ENCODE measurements around the gene PLEK. TPM values are rescaled to one million over a fixed set of nuclear protein-coding genes. Genes with fewer than 3 reads are reported as not detected.
A peak's percentile ranks its signal among the peaks of the same experiment; 100 is the strongest.
"Not testable (repeated sequence)": the region's sequence is repeated elsewhere in the genome, so short reads cannot be mapped to it uniquely, and the experiment has no call there.

Gene PLEK
- total RNA-seq, 2 donors from 2014 or later = 2.4 to 5.6 TPM

DNA sequence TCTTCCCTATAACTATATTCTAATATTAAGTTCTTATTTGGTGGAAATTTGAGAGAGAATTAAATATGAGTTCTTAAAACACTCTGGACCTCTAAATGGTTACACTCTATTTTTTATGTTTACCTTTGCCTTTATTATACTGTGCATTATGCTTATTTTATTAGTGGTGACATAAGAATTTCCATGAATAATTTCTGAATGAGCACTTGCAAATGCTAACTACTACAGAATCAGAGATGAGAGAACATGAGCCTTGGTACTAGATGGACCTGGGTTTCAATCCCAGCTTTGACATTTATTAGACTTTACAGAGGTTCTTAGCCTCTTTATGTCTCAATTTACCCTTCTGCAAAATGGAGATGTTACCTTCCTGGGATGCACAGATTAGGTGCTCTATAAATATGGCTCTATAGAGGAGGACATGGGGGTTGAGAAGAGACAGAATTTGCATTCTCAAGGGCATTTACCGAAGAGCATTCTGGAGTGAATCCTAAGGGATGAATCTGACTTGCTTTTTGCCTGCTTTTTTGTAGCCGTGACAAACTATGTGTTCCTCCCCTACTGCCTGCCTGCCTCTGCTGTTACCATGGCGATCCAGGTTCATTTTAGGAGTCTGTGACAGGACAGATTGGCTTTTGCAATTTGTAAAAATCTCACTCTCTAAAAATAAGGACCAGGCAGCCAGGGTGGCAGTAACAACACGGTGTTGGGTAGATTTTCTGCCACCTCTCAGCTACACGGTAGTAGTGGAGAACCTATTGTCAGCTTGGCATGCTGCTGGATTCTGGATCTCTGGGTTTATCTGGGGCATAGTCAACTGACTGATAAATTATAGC lies 24.6 kb upstream of the PLEK start:
- ATAC-seq (replicated peaks in 1 of 2) = no peak
- Mint-ChIP-seq H3K36me3 (ENCODE audit: insufficient read depth in 2 of 2) (no peaks in the 10 kb centered on the region), H3K9me3 (no peaks in the 10 kb centered on the region), H3K4me1 (ENCODE audit: low read depth) (no peaks in the 10 kb centered on the region), H3K4me3 (no peak overlapping the region), H3K27me3 (ENCODE audit: low read depth) (no peaks in the 10 kb centered on the region), H3K27ac (no peak overlapping the region)
- no peak for DNase-seq

DNA sequence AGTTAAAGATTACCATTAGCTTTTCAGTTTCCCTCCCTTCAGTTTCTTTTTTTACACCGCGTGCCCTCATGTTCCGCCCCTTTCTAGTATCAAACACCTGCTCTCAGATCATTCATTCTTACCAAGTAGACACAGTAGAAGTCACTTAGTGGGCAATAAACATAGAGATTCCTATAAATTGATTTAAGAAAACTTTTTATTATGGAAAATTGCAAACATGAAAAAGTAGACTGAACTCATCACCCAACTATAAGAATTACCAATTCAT lies 24.1 kb upstream of the PLEK start:
- no peaks in the 10 kb centered on the region for H3K9me3 Mint-ChIP-seq
- no peaks in the 10 kb centered on the region for H3K4me1 Mint-ChIP-seq (ENCODE audit: low read depth)
- H3K36me3 Mint-ChIP-seq (ENCODE audit: insufficient read depth in 2 of 2) = no peaks in the 10 kb centered on the region

DNA sequence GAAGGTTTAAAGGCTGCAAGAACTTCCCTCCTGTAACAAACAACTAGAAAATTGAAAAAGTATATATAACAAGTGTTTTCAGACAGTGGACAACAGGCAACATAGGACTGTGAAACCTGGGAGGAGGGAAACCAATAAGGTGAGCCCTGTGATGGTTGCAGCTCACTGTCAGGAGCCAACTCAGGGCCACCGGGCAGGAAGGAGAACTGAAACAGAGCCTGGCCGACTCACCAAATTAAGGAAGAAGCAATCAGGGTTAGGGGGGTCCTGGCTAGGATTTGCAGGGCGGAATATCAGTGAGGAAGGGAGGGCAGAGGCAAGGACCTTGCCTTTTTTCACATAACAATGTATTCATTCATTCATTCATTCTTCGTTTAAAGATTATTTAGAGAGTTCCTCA lies 23.5 kb upstream of the PLEK start:
- H3K4me1 Mint-ChIP-seq (ENCODE audit: low read depth) = no peaks in the 10 kb centered on the region
- H3K36me3 Mint-ChIP-seq (ENCODE audit: insufficient read depth in 2 of 2) = no peaks in the 10 kb centered on the region
- H3K27ac Mint-ChIP-seq = no peak overlapping the region
- no peak for ATAC-seq (replicated peaks in 1 of 2)
- no peaks in the 10 kb centered on the region for H3K9me3 Mint-ChIP-seq
- H3K4me3 Mint-ChIP-seq = no peak overlapping the region
- H3K27me3 Mint-ChIP-seq (ENCODE audit: low read depth) = no peaks in the 10 kb centered on the region
- DNase-seq = no peak

More for the DNA sequence above, 24.1 kb upstream of the PLEK start:
- no peaks in the 10 kb centered on the region for H3K27me3 Mint-ChIP-seq (ENCODE audit: low read depth)
- DNase-seq (no peak), ATAC-seq (replicated peaks in 1 of 2) (no peak)
- no peak overlapping the region for H3K27ac Mint-ChIP-seq
- H3K4me3 Mint-ChIP-seq = no peak overlapping the region

DNA sequence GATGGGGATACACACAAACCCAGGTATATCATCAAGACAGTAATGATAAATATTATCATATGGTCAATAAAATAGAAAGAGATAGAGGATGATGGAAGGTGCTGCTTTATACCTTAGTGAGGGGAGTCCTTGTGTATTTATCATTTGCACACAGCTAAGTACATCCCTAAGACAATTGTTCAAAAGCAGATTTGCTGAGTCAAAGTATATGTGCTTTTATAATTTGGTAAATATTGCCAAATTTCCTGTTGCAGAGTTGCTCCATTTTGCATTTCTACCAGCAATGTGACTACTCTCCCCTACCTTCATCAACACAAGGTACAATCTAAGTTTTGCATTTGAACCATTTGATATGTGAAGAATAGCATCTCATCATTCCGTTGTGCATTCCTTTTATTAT lies 22.6 kb upstream of the PLEK start:
- no peaks in the 10 kb centered on the region for H3K4me1 Mint-ChIP-seq (ENCODE audit: low read depth)
- DNase-seq (no peak), ATAC-seq (replicated peaks in 1 of 2) (no peak)
- H3K4me3 Mint-ChIP-seq = no peak overlapping the region
- H3K27me3 Mint-ChIP-seq (ENCODE audit: low read depth) = peaks cover 4% of the 10 kb centered on the region
- H3K36me3 Mint-ChIP-seq (ENCODE audit: insufficient read depth in 2 of 2) = no peaks in the 10 kb centered on the region
- no peaks in the 10 kb centered on the region for H3K9me3 Mint-ChIP-seq
- H3K27ac Mint-ChIP-seq = no peak overlapping the region

DNA sequence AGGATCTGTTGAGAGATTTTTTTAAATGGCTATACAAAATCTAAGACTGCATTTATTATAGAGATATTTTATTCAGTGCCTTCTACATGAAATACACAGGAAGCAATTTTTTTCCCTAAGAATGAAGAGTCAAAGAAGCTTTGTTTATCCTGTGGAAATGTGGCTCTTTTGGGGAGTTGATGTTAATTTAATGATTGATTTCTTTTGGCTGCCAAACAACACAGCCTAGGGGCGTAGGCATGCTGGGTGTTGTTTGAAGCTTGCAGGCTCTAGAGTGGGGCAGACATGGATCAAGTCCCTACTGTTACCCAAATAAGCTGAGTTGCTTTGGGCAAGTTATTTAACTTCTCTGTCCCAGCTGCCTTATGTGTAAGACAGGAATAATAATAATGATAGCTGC lies 21.1 kb upstream of the PLEK start:
- H3K27me3 Mint-ChIP-seq (ENCODE audit: low read depth) = peaks cover 17% of the 10 kb centered on the region
- no peak for ATAC-seq (replicated peaks in 1 of 2)
- peaks cover 0 to 1% of the 10 kb centered on the region in 2 donors for H3K9me3 Mint-ChIP-seq
- H3K4me3 Mint-ChIP-seq = no peak overlapping the region
- H3K36me3 Mint-ChIP-seq (ENCODE audit: insufficient read depth in 2 of 2) = no peaks in the 10 kb centered on the region
- H3K27ac Mint-ChIP-seq = no peak overlapping the region
- no peak for DNase-seq
- no peaks in the 10 kb centered on the region for H3K4me1 Mint-ChIP-seq (ENCODE audit: low read depth)

DNA sequence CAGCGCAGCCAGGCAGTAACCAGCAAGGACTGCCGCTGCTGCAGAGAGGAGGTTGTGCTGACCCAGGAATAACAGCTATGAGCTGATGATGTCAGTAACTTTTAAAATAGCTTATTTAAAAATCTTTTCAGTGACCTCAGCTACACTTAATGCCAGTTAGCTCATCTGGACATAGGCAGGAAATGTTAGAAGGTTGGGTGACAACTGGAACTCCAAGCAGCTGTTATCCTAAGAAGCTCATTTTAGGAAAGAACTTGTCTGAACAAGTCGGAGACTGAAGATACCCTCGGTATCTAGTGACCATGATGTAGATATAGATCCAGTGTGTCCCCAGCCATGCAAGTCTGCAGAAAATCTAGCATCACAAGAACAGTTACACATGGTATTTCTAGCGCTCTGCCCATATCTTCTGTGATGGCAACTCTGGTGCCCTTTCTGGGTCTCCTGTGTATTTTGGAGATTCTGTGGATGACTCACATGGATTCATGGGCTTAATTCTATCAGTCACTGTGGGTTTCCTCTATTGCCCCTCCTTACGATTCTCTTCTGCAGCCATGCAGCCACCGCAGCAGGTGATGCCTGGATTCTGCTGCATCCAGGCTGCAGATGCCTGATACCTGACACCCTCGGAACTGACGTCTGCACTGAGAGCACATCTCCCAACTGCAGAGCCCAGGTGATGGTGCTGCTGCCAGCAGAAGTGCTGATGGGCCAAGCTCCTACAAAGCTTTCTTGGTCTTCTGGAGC lies 19.8 kb upstream of the PLEK start:
- Mint-ChIP-seq H3K27ac (no peak overlapping the region), H3K27me3 (ENCODE audit: low read depth) (peaks cover 23% of the 10 kb centered on the region), H3K4me3 (no peak overlapping the region), H3K36me3 (ENCODE audit: insufficient read depth in 2 of 2) (no peaks in the 10 kb centered on the region), H3K9me3 (peaks cover 0 to 1% of the 10 kb centered on the region in 2 donors), H3K4me1 (ENCODE audit: low read depth) (no peaks in the 10 kb centered on the region)
- ATAC-seq (replicated peaks in 1 of 2) = no peak
- DNase-seq = no peak

DNA sequence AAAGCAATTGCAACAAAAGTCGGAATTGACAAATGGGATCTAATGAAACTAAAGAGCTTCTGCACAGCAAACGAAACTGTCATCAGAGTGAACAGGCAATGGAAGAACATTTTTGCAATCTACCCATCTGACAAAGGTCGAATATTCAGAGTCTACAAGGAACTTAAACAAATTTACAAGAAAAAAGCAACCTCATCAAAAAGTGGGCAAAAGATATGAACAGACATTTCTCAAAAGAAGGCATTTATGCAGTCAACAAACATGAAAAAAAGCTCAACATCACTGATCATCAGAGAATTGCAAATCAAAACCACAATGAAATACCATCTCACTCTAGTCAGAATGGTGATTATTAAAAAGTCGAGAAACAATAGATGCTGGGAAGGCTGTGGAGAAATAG lies 16.0 kb upstream of the PLEK start:
- DNase-seq; H3K4me3 Mint-ChIP-seq; H3K27ac Mint-ChIP-seq; H3K4me1 Mint-ChIP-seq (ENCODE audit: low read depth); H3K36me3 Mint-ChIP-seq (ENCODE audit: insufficient read depth in 2 of 2); ATAC-seq (replicated peaks in 1 of 2); H3K9me3 Mint-ChIP-seq: not testable (repeated sequence)
- peaks cover 23% of the 10 kb centered on the region for H3K27me3 Mint-ChIP-seq (ENCODE audit: low read depth)

DNA sequence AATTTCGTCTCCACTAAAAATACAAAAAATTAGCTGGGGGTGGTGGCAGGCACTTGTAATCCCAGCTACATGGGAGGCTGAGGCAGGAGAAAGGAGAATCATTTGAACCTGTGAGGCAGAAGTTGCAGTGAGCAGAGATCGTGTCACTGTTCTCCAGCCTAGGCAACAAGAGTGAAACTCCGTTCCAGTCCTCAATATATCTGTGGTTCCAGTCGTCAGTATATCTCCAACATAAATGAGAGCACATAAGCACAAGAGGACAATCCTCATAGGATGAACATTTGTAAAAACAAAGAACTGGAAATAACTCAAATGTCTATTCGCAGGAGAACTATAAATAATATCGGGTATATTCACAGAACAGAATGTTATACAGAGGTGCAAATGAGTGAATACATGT lies 13.1 kb upstream of the PLEK start:
- H3K9me3 Mint-ChIP-seq = peaks cover 0 to 1% of the 10 kb centered on the region in 2 donors
- DNase-seq = no peak
- no peaks in the 10 kb centered on the region for H3K4me1 Mint-ChIP-seq (ENCODE audit: low read depth)
- ATAC-seq (replicated peaks in 1 of 2) = no peak
- H3K27me3 Mint-ChIP-seq (ENCODE audit: low read depth) = peaks cover 23% of the 10 kb centered on the region
- no peak overlapping the region for H3K27ac Mint-ChIP-seq
- H3K36me3 Mint-ChIP-seq (ENCODE audit: insufficient read depth in 2 of 2) = no peaks in the 10 kb centered on the region
- no peak overlapping the region for H3K4me3 Mint-ChIP-seq

DNA sequence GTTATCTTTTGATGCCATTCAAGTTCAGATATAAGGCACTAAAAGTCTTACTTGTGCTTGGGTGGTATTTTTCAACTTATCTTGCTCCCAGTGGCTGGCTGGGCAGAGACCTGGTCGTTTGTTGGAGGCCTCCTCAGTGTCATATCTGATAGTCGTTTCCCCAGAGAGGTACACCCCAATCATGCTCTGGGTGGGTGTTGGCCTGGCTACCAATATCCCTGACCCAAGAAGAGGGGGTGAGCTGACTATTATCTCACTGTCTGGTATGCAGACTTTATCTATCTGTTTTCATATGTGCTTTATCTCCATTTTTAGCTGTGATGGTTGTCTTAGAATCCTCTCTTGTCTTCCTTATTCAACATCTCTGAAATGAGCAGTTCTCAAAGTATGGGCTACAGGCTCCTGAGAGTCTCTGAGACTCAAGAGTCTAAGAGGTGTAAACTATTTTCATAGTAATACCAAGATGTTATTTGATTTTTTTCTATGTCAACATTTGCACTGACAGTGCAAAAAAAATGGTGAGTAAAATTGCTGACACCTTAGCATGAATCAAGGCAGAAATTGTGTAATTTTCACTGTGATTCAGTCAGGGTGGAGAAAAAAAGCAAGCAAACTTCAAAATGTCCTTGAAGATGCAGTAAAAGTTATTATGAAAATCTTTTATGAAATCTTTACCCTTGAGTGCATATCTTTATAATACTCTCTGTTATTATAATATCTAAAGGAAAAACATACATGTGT lies 12.3 kb upstream of the PLEK start:
- ATAC-seq (replicated peaks in 1 of 2) (no peak), DNase-seq (no peak)
- H3K36me3 Mint-ChIP-seq (ENCODE audit: insufficient read depth in 2 of 2) = no peaks in the 10 kb centered on the region
- peaks cover 15% of the 10 kb centered on the region for H3K27me3 Mint-ChIP-seq (ENCODE audit: low read depth)
- no peak overlapping the region for H3K27ac Mint-ChIP-seq
- no peaks in the 10 kb centered on the region for H3K9me3 Mint-ChIP-seq
- H3K4me3 Mint-ChIP-seq = no peak overlapping the region
- no peaks in the 10 kb centered on the region for H3K4me1 Mint-ChIP-seq (ENCODE audit: low read depth)

DNA sequence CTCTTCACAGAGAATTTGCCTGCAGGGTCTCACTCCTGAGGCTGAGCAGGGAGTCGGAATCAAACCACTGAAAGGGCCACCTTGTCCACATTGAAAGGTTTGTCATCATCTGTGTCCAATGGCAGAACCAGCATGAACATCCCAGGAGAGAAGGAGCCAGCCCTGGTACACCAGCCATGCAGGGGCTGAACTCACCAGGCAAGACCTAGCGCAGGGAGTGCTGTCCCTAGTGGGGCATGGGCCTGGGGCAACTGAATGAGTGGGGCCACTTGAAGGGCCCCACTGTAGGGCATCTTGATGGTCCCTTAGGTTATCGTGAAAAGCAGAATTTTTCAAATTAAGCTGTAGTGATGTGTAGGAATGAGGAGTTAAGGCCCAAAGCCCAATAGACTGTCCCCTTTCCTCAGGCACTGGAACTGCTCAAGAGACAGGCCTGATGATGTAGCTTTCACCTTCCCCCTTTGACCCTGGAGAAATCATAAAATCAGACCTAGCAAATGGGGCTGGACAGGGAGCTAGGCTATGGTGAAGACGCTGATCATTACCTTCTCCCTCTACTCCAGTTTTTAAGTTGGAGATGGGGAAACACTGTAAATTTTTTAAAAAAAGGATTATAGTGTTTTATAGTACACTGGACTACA lies 8.4 kb upstream of the PLEK start:
- DNase-seq (no peak), ATAC-seq (replicated peaks in 1 of 2) (no peak)
- Mint-ChIP-seq H3K4me3 (no peak overlapping the region), H3K27ac (no peak overlapping the region), H3K9me3 (no peaks in the 10 kb centered on the region), H3K36me3 (ENCODE audit: insufficient read depth in 2 of 2) (no peaks in the 10 kb centered on the region), H3K4me1 (ENCODE audit: low read depth) (peaks cover 2% of the 10 kb centered on the region), H3K27me3 (ENCODE audit: low read depth) (peaks cover 8% of the 10 kb centered on the region)

DNA sequence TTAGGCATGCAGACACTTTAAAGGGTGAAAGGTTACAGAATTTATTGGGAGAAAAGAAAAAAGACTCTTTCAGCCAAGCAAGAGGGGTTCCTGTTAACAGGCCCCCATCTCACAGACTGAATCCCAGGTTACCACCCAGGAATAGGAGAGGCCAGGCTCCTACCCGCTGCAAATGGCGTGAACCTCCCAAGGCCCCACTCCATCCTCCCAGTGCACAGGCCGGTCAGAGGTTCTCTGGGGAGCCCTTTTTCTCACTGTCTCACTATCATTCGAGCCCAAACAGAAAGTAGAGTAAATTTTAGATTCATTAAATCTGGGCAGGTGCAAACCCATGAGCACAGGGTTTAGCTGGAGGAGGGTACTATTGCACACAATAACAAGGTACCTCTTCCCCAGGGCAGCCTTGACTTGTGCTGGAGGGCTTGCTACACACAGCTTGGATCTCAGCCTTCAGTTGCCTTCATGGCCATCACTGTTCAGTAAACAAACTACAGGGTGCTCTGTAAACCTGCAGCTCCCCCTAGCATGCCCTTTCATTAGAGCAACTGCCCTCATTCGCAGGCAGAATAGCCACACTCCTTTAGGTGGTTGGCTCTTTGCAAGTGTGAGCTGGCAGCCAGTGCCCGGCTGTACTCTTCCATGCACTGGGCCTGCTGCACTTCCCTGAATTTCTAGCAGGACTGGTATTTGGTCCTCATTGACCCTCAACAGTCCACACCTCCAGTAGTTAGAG lies 7.3 kb upstream of the PLEK start:
- no peak overlapping the region for H3K27ac Mint-ChIP-seq
- H3K4me1 Mint-ChIP-seq (ENCODE audit: low read depth) = peaks cover 13% of the 10 kb centered on the region
- H3K36me3 Mint-ChIP-seq (ENCODE audit: insufficient read depth in 2 of 2) = no peaks in the 10 kb centered on the region
- ATAC-seq (replicated peaks in 1 of 2) (peak; percentile 32 to 47), DNase-seq (no peak)
- H3K9me3 Mint-ChIP-seq = no peaks in the 10 kb centered on the region
- H3K4me3 Mint-ChIP-seq = no peak overlapping the region
- peaks cover 14% of the 10 kb centered on the region for H3K27me3 Mint-ChIP-seq (ENCODE audit: low read depth)

DNA sequence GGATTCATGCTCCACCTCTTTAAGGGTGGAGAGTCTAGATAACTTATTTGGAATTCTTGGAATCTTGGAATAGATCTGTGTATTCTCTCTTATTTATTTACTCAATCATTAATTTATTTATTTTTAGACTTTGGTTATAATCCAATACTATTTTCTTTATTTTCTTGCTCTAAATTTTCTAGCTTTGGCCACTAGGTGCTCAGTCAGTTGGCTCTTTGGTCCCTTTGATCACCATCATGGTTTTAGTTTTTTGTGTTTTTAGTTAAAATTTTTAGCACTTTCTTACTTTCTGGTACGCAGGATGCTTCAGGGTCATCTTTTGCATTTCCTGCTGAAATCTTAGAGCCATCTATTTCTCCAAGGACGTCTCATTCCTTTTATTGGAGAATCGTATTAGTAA lies 5.2 kb upstream of the PLEK start:
- Mint-ChIP-seq H3K36me3 (ENCODE audit: insufficient read depth in 2 of 2) (no peaks in the 10 kb centered on the region), H3K9me3 (no peaks in the 10 kb centered on the region), H3K4me1 (ENCODE audit: low read depth) (peaks cover 23% of the 10 kb centered on the region), H3K27me3 (ENCODE audit: low read depth) (peaks cover 32% of the 10 kb centered on the region), H3K4me3 (no peak overlapping the region), H3K27ac (no peak overlapping the region)
- DNase-seq = no peak
- ATAC-seq (replicated peaks in 1 of 2) = no peak

Measured in activated T-cell treated with anti-CD3 and anti-CD28 coated beads, Interleukin-2, amount 50 U/mL, for 72 hours (primary cell).